Measurements from ENCODE around the gene ALCAM. TPM values are rescaled to one million over a fixed set of nuclear protein-coding genes. Genes with fewer than 3 reads are reported as not detected.

ALCAM gene
- total RNA-seq, 2 experiments from 2014 or later = 47.7 to 51.3 TPM

DNA sequence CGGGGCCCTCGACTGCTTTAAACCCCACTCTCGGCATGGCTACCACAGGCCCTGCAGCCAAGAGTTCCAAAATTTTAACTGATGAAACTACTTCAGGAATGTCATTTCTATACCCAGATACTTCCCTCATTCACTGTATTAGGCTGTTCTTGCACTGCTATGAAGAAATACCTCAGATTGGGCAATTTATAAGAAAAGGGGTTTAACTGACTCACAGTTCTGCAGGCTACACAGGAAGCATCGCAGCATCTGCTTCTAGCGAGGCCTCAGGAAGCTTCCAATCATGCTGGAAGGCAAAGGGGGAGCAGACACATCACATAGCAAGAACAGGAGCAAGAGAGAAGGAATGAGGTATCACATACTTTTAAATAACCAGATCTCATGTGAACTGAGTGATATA lies 21.6 kb upstream of the ALCAM start:
- H3K4me2 ChIP-seq (ENCODE audit: low read length) = no peak overlapping the region
- no peaks in the 10 kb centered on the region for H3K79me2 ChIP-seq (ENCODE audit: insufficient read depth, low read depth, low read length)
- H3K4me1 ChIP-seq (ENCODE audit: insufficient read depth, low read length, poor library complexity, severe bottlenecking) = no peaks in the 10 kb centered on the region
- intact Hi-C loops (cut with micrococcal nuclease; ENCODE audit: unreplicated experiment) = no loop called here
- no peak overlapping the region for H2AFZ ChIP-seq (ENCODE audit: low read length)
- no peak overlapping the region for H3K4me3 ChIP-seq (ENCODE audit: low read depth, low read length, poor library complexity, severe bottlenecking)
- no peaks in the 10 kb centered on the region for H3K36me3 ChIP-seq (ENCODE audit: insufficient read depth, low read length)
- TF ChIP-seq CTCF (conservative IDR thresholded peaks at IDR 0.05; ENCODE audit: low read length) = no peak
- no peak for TF ChIP-seq EZH2phosphoT487 (IDR thresholded peaks at IDR 0.05; ENCODE audit: borderline replicate concordance, low read depth, low read length)
- ChIA-PET POLR2A (no interaction called here), CTCF (ENCODE audit: unreplicated experiment) (no interaction called here)
- H4K20me1 ChIP-seq (ENCODE audit: insufficient read depth, low read length) = no peaks in the 10 kb centered on the region
- no peaks in the 10 kb centered on the region for H3K9me3 ChIP-seq (ENCODE audit: low read length)
- no peak for DNase-seq (ENCODE audit: low spot score)
- no peaks in the 10 kb centered on the region for H3K9me2 ChIP-seq (ENCODE audit: insufficient read depth, low read length)
- no peak overlapping the region for H3K27ac ChIP-seq (ENCODE audit: low read depth, low read length, poor library complexity, severe bottlenecking)
- BruUV-seq (replicated peaks) = no TSS peak

GRCh38 chr3:105347625-105348302 lies 18.9 kb upstream of the ALCAM start:
- Histone ChIP-seq H4K20me1 (ENCODE audit: insufficient read depth, low read length) (no peaks in the 10 kb centered on the region), H3K4me1 (ENCODE audit: insufficient read depth, low read length, poor library complexity, severe bottlenecking) (no peaks in the 10 kb centered on the region), H3K4me2 (ENCODE audit: low read length) (no peak overlapping the region), H3K27ac (ENCODE audit: low read depth, low read length, poor library complexity, severe bottlenecking) (no peak overlapping the region), H3K9me3 (ENCODE audit: low read length) (no peaks in the 10 kb centered on the region), H3K79me2 (ENCODE audit: insufficient read depth, low read depth, low read length) (no peaks in the 10 kb centered on the region), H3K36me3 (ENCODE audit: insufficient read depth, low read length) (no peaks in the 10 kb centered on the region), H3K9me2 (ENCODE audit: insufficient read depth, low read length) (no peaks in the 10 kb centered on the region), H2AFZ (ENCODE audit: low read length) (no peak overlapping the region), H3K4me3 (ENCODE audit: low read depth, low read length, poor library complexity, severe bottlenecking) (no peak overlapping the region)
- TF ChIP-seq CTCF (conservative IDR thresholded peaks at IDR 0.05; ENCODE audit: low read length) (no peak), EZH2phosphoT487 (IDR thresholded peaks at IDR 0.05; ENCODE audit: borderline replicate concordance, low read depth, low read length) (no peak)
- CTCF ChIA-PET (ENCODE audit: unreplicated experiment) = no interaction called here
- intact Hi-C loops (cut with micrococcal nuclease; ENCODE audit: unreplicated experiment) = no loop called here
- no TSS peak for BruUV-seq (replicated peaks)
- no peak for DNase-seq (ENCODE audit: low spot score)
- POLR2A ChIA-PET = interaction anchor here (1.0 kb wide), 1 partner anchor 29 kb away, joined by 3 read pairs; no protein-coding TSS in a partner anchor

DNA sequence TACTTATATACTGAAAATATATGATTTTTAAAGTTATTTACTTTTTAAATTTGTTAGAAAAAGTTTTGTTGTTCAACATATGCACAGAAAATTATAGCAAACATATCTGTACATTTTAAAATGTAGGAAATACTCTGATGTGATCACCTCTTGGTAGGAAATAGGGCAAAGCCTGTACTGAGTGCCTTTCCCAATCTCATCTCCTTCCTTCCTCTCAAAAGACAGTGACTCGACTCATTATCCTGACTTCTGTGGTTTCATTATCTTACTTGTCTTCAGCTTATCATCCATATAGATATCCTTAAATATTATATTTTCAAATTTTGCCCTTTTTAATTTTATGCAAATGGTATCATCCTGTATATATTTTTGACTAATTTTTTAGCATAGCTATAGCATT lies 18.4 kb upstream of the ALCAM start:
- no TSS peak for BruUV-seq (replicated peaks)
- DNase-seq (ENCODE audit: low spot score) = no peak
- intact Hi-C loops (cut with micrococcal nuclease; ENCODE audit: unreplicated experiment) = no loop called here

More for the DNA sequence above, 18.4 kb upstream of the ALCAM start:
- H3K4me3 ChIP-seq (ENCODE audit: low read depth, low read length, poor library complexity, severe bottlenecking) = no peak overlapping the region
- H3K79me2 ChIP-seq (ENCODE audit: insufficient read depth, low read depth, low read length) = no peaks in the 10 kb centered on the region
- POLR2A ChIA-PET = no interaction called here
- H3K36me3 ChIP-seq (ENCODE audit: insufficient read depth, low read length) = no peaks in the 10 kb centered on the region
- TF ChIP-seq EZH2phosphoT487 (IDR thresholded peaks at IDR 0.05; ENCODE audit: borderline replicate concordance, low read depth, low read length) (no peak), CTCF (conservative IDR thresholded peaks at IDR 0.05; ENCODE audit: low read length) (no peak)
- H4K20me1 ChIP-seq (ENCODE audit: insufficient read depth, low read length) = no peaks in the 10 kb centered on the region
- no peak overlapping the region for H2AFZ ChIP-seq (ENCODE audit: low read length)
- no peaks in the 10 kb centered on the region for H3K4me1 ChIP-seq (ENCODE audit: insufficient read depth, low read length, poor library complexity, severe bottlenecking)
- H3K9me2 ChIP-seq (ENCODE audit: insufficient read depth, low read length) = no peaks in the 10 kb centered on the region
- no peak overlapping the region for H3K27ac ChIP-seq (ENCODE audit: low read depth, low read length, poor library complexity, severe bottlenecking)
- CTCF ChIA-PET (ENCODE audit: unreplicated experiment) = no interaction called here
- H3K4me2 ChIP-seq (ENCODE audit: low read length) = no peak overlapping the region
- no peaks in the 10 kb centered on the region for H3K9me3 ChIP-seq (ENCODE audit: low read length)

Data from OCI-LY7 (cell line).